Hematopoietic multipotent progenitor cell treated with erythropoietin and hydrocortisone succinate and interleukin-3 and kit ligand, for 17 days (in vitro differentiated cells): ENCODE data around the gene SELENOM.
A peak's percentile ranks its signal among the peaks of the same experiment; 100 is the strongest.
"Not testable (repeated sequence)": the region's sequence is repeated elsewhere in the genome, so short reads cannot be mapped to it uniquely, and the experiment has no call there.

ENCODE experiments used
- DNase-seq: peaks from one replicate; pipeline ENCODE4 v3.0.0-alpha.2; 2015; ENCODE audit warnings: low spot score

Gene SELENOM

DNA sequence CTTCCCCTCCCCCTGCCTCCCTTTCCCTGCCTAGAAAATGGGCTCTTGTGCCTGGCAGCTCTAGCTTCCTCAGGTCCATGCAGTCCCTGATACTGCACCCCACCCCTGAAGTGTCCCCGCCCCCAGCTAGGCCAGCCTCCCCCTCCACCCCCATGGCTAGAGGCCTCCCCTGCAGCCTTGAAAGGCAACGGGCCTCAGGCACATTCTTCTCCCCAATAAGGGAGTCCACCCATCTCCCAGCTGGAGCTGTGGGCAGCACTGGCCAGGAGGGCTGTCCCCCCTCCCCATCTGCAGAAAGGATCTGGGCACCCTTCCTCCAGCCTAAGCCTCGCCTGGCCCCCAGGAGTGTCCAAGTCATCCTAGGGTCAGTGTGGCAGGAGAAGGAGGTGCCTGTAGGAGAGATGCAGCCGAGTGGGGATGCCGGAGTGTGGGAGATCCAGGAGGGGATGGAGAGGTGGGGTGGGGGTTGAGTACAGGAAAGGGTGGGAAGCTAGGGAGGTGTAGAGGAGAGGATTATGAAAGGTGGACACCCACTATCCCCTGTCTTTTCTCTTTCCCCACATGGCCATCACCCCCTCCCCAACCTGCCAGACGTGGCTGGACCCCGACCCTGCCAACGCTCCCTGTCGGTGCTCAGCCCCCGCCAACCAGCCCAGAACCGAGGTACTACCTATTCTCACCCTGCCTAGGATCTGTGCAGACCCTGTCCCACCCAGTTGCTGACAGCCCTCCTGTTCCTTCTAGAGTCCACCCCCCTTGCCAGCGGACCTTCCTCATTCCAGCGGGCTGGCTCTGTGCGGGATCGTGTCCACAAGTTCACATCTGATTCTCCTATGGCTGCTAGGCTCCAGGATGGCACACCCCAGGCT, 16.9 kb downstream of the SELENOM start:
- no peak for DNase-seq

DNA sequence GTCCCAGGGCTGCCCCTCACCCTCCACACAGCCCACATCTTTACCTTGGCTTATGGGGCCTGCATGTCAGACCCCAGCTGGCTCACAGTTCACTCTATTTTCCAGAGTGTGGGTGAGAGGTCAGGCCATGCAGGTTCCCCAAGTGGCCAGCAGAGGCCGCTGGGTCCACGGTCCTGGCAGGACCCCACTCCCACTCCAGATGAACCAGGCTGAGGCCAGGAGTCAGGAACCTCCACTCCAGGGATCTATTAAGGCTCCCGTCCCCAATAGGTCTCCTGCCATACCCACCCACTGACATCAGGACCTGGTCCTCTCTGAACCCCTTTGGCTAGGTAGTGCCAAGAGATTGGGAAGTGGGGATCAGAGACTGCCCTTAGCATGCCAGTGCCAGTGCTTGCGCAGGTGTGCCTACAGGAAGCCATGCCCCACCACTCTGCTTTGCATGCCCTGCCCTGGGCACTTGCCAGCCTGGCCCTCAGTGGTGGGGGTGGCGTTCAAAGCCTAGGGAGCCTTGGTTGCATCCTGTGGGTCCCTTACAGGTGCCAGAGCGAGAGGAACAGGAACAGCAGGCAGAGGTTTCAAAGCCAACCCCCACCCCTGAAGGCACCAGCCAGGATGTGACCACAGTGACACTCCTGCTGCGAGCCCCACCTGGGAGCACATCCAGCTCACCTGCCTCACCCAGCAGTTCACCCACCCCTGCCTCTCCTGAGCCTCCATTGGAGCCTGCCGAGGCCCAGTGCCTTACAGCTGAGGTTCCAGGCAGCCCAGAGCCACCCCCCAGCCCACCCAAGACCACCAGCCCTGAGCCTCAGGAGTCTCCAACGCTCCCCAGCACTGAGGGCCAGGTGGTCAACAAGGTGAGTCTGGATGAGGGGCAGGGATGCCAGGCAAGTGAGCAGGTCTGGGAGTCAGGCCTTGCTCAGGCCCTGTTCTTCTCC, 17.9 kb downstream of the SELENOM start:
- peak; percentile 37 for DNase-seq

DNA sequence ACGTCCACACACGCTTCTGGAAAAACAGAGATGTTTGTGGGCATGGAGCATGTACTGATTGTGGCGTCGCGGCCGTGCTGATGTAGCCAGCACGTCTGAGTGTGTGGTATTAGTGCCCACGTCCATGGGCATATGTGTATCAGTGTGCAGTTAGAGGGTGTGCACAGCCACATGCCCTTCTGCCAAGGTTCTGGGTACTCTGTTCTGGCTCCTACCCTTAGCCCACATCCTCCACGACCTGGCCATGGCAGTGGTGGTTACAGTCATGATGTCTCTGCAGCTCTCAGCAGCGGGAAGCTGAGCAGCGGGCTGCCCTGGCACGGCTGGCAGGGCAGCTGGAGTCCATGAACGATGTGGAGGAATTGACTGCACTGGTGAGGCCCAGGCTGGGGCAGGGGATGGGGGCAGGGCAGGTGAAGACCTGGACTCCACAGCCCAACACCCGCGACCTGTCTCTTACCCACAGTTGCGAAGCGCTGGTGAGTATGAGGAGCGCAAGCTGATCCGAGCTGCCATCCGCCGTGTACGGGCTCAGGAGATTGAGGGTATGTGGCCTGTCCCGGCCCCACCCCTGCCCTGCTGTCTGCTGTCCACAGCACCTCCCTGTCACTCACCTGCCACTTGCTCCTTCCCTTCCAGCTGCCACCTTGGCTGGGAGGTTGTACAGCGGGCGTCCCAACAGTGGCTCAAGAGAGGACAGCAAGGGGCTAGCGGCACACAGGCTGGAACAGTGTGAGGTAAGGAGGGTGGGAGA, 19.0 kb downstream of the SELENOM start:
- DNase-seq, result no peak

DNA sequence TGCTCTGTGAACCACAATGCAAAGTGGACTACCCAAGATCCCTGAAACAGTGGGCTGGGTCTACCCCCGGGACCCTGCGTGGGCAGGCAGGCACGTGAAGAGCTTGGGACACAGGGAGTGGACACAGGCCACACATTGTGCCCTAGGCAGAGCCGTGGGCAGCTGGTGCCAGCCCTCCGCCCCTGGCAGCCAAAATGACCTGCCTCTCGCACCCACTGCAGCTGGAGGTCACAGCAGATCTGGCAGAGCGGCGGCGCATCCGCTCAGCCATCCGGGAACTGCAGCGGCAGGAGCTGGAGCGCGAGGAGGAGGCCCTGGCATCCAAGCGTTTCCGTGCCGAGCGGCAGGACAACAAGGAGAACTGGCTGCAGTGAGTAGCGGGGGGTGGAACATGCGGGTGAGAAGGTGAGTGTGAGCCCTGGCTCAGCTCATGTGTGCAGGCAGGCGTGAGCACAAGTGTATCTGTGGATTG, 19.6 kb downstream of the SELENOM start:
- DNase-seq, result no peak

DNA sequence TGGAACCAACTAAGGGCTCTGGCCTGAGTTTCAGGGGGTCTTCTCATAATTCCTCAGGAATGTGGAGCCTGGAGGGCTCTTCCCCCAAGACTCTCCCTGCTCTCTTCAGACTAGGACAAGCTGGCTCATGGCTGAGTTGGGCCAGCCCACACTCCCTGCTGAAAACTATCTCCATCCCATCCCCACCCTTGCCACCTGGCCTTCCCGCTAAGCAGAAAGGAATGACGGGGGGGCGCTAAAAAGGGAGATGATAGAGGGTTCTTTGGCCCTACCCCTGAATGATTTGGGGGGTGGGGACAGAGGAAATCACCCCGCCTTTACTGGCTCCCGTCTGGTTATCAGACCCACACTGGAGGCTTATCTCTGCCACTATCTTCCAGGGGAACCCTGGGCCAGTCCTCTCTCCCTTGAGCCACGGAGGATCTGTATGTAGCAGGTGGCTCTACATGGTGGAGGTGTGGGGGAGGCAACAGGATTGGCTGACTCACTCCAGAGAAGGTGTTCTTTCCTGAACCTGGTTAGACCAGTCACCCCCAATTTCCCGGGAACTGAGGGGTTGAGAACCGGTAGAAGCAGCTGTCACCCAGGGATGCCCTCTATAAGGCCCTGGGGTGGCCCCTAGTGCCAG, 20.6 kb downstream of the SELENOM start:
- DNase-seq, result no peak

DNA sequence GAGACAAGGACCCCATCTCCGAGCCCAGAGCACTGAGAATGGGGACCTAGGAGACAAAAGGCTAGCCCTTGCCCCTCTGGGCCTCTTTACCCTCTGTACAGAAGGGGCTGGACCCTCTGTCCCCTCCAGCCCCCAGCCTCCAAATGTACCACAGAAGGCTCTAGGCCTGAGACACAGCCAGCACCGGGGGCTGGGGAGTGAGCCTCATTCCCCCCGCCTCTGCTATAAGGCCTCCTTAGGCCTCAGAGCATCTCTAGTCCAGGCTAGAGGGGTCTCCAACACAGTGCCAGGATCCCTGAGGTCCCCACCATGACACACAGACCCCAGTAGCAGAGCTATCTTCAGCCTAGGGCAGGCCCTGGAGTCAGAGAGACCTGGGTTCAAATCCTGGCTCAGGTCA, 21.4 kb downstream of the SELENOM start:
- DNase-seq, result no peak

DNA sequence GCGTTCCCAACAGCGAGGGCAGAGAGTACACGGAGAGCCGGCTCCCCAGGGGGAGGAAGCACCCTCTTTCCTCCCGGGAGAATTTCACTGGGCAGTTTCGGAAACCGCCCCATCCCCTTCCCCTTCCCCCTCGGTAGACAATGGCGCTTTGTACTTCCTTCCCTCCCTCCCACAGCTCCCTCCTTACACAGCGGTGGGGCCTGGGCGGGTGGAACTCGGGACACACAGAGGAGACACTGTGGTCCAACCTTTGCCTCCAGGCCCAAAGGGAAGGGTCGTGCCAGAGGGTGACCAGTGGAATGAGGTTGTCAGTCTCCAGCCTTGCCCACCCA, 21.9 kb downstream of the SELENOM start:
- DNase-seq, result no peak

DNA sequence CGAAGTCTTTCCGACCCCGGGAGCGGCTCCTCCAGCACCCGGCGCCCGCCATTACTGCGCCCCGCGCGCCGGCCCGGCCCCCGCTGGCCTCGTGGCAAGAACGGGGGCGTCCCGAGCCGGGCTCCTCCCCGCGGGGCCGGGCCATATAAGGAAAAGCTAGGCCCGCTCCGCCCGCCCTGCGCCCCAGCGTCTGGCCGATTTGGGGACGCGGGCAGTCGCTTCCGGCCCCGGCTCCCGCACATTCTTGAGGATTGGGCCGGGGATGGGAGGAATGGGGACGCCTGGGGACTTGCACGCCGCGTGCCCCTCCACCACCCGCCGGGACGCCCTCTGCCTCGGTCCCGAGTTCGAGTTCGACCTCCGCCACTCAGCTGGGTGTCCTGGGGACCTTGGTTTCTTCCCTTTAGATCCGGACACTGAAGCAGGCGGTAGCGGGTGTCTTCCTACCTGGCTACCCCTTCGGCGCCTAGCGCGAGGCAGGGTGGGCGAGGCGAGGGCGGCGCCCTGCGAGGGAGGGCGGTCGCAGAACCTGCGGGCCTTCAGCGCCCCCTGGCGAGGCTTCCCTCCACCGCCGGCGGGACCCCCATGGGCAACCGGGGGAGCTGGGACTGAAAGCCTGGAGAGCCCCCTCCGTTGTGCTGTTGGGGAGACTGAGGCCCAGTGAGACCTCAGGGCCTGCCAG, 22.4 kb downstream of the SELENOM start:
- DNase-seq, result peak; percentile 67

DNA sequence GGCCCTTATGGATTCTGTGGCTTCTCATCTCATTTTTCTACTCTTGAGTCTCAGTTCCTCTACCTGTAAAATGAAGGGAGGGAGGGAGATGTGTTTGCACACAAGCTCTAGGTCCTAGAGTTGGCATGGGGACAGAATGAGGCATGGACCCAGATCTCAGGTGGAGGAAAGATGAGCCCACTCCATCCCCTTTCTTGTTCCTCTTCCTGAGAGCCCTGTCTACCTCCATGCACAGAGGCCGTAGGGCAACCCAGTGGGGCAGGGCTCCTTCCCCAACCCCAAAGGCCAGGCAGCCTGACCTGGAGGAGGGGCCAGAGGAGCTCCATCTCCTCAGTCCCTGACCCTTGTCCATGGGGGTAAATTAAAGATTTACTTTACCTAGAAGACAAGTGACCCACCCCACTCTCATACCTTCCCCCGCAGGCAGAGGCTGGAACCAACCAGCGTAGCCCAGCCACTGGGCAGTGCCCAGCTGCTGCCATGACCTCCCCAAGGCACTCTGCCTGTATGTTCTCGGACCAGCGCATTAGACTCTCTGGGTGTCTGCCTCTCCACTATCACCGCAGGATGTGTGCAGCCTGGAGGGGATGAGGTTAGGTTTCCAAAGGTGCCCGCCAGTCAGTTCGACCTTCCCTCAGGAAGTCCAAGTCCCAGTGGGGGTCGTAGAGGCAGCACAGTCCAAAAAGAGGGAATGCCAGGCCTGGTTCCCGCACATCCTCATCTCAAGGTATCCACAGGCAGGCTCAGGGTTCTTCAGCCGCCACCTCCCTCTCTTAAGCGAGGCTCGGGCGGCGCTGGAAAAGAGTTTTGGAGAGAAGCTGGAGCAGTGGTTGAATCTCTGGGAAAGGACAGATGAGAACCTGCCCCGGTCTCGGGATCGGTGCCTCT, 23.2 kb downstream of the SELENOM start:
- no peak for DNase-seq

DNA sequence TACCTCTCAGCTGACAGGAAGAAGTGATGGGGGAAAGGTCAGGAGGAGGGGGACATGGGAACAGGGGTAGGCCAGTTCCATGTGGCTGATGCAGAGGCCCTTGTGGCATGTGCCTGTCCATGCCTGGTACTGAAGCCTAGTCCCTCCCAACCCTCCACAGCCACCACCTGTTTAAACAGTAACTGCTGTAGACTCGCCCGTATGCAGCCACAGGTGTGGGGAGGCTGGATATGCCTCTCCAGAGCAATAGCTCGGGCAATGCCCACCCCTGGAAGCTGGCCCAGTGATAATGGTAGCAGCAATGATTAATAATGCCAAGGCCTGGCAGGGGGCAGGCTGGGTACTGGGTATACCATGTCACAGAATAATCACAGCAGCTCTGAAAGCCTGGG, 24.0 kb downstream of the SELENOM start:
- DNase-seq, result no peak

DNA sequence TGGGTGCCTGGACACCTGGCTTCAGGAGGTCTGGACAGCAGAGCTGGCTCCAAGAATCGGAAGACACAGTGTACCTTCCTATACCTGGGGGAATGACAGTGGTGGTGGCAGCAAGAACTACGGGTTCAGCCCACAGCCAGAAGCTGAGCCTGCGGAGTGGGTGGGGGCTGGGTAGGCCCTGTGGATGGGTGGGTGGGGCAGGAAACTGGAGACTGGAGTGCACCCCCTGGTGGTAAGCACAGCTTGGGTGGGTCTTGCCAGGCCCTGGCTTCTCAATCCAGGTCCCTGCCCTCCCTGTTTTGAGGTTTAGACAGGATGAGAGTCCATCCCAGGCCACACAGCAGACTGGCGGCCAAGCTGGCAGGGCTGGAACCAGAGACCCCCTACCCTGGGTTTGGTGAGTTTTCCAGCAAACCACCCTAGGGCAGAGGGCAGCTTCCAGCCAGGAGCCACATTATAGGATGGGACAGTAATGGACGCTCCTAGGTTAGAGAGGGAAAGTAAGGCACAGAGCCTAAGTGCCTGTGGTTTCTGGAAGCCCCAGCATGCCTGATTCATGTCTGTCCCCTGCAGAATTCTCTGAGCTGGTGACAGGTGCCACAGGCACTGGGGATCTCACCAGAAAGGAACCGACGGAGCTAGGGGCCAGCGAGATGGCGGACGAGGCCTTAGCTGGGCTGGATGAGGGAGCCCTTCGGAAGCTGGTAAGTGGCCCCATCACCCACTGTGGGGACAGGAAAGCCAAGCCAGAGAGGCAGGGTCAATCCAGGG, 24.6 kb downstream of the SELENOM start:
- DNase-seq, result peak; percentile 52

DNA sequence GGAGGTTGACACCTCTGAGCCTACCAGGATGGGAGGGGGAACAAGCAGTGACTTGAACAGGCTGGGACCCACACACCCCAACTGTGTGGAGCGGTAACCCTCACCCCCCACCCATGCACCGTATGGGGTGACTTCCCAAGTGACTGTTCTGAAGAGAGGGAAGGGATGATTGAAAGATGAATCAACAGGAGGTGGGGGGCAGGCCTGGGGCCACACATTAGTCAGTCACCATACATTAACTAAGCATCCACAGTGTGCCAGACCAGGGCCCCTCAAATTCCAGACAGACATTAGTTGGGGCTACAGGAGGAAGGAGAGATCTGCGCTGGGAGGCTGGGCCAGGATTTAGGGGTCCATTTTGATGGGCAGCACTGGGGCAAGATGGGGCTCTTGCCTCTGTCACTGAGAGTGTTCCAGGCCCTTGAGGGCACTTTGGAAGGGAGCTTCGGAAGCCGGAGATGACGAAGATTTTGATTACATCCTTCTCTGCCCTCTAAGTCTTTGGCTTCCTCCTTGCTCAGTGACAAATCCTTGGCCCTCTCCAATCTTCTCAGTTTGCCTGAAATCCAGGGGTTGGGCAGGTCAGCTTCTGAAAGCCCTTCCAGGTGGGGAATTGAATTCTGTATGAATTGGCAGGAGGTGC, 25.3 kb downstream of the SELENOM start:
- DNase-seq, result no peak

DNA sequence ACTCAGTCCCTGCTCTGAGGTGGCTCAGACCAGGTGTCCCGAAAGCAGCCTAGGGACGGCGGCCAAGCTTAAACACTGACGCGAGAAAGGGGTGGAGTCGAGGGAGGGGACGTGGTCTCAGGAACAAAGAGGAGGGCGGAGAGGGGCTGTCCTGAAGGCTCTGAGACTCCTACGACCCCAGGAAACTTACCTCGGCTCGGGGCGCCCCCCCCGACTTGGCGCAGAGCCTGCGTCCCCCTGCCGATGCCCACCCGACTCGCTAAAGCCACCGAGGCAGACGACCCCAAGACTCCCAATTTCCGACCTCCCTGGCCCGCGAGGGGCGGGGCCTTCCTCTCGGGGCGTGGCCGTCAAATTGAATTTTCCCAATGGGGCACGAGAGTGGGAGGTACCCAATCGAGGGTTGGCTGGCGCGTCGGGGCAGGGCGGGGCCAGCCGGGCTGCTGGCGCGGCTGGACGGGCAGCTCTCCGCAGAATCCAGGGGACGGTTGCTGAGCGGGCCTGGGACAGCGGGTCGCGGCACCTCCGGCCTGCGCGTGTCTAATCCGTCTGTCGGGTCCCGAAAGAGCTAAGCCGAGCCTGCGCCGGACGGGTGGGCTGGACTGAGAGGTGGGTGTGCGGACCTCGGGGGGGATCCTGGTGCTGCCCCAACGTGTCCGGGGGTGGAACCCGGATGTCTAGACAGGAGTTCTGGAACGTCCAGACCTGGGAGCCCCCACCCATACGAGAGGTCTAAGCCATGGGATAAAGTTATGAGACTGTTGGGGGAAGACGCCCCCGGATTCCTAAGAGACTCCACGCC, 26.3 kb downstream of the SELENOM start, which contains the start of gene SMTN:
Gene SMTN (plus strand): TSS at position 471 of the 802 bp plus-strand sequence. CDS start 1,941 bp downstream, outside the sequence.
- DNase-seq, result peak; percentile 88

DNA sequence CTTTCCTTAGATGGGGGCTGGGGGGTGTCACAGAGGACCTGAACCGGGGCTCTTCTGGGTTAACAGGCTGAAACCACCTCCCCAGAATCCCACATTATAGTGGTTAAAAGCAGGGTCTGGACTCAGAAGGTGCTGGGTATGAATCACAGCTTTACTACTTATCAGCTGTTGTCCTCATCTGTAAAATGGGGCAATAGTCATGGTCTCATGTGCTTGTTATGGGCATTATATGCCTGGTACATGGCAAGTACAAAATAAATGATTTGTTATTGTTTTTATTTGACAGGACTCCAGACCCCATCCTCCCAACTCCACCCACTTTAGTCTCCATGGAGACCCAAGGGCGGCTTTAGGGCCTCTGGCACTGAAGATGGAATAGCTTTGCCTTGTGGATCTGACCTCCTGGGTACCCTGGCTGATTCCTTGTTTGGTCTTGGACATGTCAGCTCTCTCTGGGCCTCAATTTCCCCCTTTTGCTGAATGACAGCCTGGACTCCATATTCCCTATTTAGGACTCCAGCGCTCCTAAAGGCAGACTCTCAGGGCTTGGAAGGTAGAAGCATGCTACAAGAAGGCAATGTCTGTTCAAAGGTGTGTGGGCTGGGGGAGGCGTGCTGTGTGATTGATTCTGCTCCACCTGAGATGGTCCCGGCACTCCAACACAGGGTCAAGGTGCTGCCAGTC, 27.1 kb downstream of the SELENOM start:
- DNase-seq, result no peak

DNA sequence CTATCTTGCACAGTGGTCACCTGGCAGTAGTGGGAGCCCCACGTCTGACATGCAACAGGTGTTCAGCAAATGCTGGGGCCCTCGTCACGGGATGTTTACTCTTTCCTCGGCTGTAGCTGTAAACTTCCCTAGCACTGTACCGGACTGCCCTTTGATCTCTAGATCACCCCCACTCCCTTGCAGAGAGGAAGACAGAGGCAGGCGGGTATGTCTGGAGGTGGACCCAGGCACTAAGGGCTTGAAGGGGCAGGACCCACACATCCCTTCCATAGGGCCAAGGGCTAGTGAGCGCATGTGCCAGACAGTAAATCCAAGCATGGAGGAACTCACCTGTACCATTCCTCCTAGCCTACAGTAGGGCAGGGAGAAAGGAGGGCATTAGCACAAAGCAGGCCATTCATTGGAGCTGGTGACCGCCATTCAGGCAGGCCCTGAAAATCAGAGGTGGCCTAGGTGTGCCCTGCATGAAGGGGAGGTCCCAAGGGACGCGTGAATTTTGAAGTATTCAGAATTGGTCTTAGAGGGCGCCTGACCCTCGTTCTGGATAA, 28.2 kb downstream of the SELENOM start:
- no peak for DNase-seq

DNA sequence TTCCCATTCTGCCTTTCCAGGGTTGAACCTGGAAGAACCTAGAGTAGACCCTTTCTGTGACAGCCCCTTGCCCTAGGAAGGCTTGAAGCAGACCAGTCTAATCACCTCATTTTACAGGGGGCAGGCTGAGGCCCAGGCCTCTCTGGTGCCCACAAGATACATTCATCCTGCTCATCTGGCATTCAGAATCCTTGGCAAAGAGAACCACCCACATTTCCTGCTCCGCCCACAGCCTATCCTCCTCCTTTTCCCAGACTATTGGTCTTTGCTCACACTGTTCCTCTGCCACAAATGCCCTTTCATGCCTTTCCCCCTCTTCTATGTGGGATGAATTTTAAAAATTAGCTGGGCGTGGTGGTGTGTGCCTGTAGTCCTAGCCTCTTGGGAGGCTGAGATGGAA, 29.0 kb downstream of the SELENOM start:
- not testable (repeated sequence) for DNase-seq

DNA sequence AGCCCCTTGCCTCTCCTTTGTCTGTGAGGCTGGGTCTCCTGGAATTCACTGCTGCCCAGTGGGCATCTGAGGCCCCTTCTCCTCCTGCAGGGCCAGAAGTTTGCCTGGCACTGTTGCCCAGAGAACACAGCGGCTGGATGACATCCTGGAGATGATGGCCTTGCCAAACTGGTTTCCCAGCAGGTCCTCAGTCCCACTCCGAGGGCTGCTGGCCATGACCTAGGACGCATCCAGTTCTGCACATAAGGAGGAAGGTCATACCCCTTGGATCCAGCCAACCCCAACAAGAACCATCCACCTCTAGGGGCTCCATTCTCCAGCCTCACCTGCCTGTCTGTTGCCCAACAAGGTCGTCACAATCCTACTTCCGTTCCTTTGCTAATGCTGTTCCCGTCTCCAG, 29.7 kb downstream of the SELENOM start:
- DNase-seq, result no peak
